Activated CD8-positive, alpha-beta T cell treated with anti-CD3 and anti-CD28 coated beads for 36 hours (primary cell): ENCODE data around the gene AMER2. TPM values are rescaled to one million over a fixed set of nuclear protein-coding genes. Genes with fewer than 3 reads are reported as not detected.

Experiments used
- ATAC-seq: fragments of 200-7000 bp; cut with Tn5 transposase; one replicate; pipeline ENCODE4 v1.10.0; 2021; ENCODE audit warnings: mild to moderate bottlenecking, moderate library complexity
- CTCF ChIA-PET: fragments of 350-600 bp; sonication (Branson Sonifier 250); formaldehyde crosslinking; loops from one replicate; lab custom pipeline; 2021; ENCODE audit warnings: antibody characterized with exemption; lab: Charles Lee
- POLR2A ChIA-PET: fragments of 350-600 bp; sonication (Branson Sonifier 250); formaldehyde crosslinking; loops from one replicate; lab custom pipeline; 2021; ENCODE audit warnings: antibody characterized with exemption; lab: Charles Lee
- DNase-seq: peaks from one replicate; pipeline ENCODE4 v3.0.0-alpha.2; 2020
- H3K27ac Mint-ChIP-seq: one replicate; pipeline ENCODE4 v1.8.0; 2021; ENCODE audit warnings: mild to moderate bottlenecking, mixed read lengths
- H3K27me3 Mint-ChIP-seq: one replicate; pipeline ENCODE4 v1.8.0; 2021; ENCODE audit warnings: mixed read lengths
- H3K36me3 Mint-ChIP-seq: one replicate; pipeline ENCODE4 v1.8.0; 2021; ENCODE audit warnings: low read depth, mixed read lengths
- H3K4me1 Mint-ChIP-seq: one replicate; pipeline ENCODE4 v1.8.0; 2021; ENCODE audit warnings: low read depth, mixed read lengths
- H3K4me3 Mint-ChIP-seq: one replicate; pipeline ENCODE4 v1.8.0; 2021; ENCODE audit warnings: mild to moderate bottlenecking, moderate library complexity, mixed read lengths
- H3K9me3 Mint-ChIP-seq: one replicate; pipeline ENCODE4 v1.8.0; 2021; ENCODE audit warnings: mixed read lengths
- CTCF ChIP-seq: fragments of 200-600 bp; IDR thresholded peaks from one replicate; pipeline ENCODE4 v1.8.0; 2022; ENCODE audit warnings: antibody characterized with exemption, mild to moderate bottlenecking
- intact Hi-C: fragments of 100-400 bp; cut with micrococcal nuclease; formaldehyde crosslinking; loops from one replicate; pipeline ENCODE4 v1.10.0; 2022
- total RNA-seq, 2 experiments: library from RNA; stranded (reverse); gene quantifications; one replicate each; pipeline ENCODE4 v1.2.3, GENCODE V29; 2021

The AMER2 gene
- total RNA-seq, 2 experiments from 2014 or later: not detected

DNA sequence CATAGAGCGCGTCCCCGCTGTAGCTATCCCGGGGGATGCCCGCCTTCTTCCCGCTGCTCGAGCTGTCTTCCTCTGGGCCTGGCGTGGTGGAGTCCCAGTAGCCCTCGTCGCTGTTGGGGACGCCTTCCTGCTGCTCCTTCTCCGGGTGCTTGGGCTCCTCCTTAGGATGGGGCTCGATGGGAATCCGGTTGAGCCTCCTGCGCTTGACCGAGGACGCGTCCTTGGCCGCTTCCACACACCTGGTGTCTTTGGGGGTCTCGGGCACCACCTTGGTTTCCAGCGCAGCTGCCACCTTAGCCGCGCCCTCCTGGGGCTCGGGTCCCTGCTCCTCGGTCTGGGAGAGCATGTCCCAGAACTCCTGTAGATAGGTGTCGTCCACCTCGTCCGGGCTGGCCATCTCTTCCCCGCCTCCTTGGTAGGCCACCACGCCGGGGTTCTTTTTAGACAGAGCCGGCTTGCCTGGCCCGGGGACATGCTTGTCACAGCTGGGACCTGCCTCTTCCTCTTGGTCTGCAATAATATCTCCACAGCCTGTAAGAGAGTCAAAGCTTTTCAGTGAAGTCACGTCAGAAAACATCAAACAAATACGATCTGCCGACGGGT lies 2.0 kb downstream of the AMER2 start:
- Mint-ChIP-seq H3K9me3 (no peaks in the 10 kb centered on the region), H3K27me3 (peaks cover 47% of the 10 kb centered on the region), H3K4me3 (no peak overlapping the region), H3K36me3 (no peaks in the 10 kb centered on the region), H3K27ac (no peak overlapping the region), H3K4me1 (peaks cover 10% of the 10 kb centered on the region)
- DNase-seq (no peak), ATAC-seq (no peak)
- intact Hi-C loops: no loop called here
- TF ChIP-seq CTCF: no peak
- POLR2A ChIA-PET: no interaction called here
- CTCF ChIA-PET: no interaction called here

GRCh38 chr13:25169356-25169755 lies 2.7 kb downstream of the AMER2 start:
- intact Hi-C loops: no loop called here
- CTCF ChIA-PET: no interaction called here

DNA sequence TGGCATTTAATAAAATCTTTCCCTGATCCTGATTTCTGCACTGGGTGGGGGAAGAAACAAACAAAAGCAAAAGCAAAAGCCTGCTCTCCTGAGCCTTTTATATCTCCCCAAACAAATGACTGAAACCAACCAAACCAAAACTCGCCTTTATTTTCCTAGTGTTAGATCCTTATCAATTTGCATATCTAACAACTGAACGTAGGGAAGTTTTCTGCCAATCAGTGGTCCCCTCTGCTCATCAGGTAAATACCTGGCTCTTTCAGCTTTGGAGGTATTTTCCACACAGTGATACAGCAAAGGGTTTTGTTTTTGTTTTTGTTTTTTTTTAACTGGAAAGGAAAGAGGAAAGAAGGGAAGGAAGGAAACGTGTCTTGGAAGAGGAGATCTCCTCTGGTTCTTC lies 3.3 kb downstream of the AMER2 start:
- Mint-ChIP-seq H3K9me3 (no peaks in the 10 kb centered on the region), H3K4me1 (peaks cover 10% of the 10 kb centered on the region), H3K27ac (no peak overlapping the region), H3K27me3 (peaks cover 42% of the 10 kb centered on the region), H3K36me3 (no peaks in the 10 kb centered on the region), H3K4me3 (no peak overlapping the region)
- no peak for ATAC-seq
- no peak for TF ChIP-seq CTCF
- DNase-seq: no peak
- ChIA-PET CTCF (no interaction called here), POLR2A (no interaction called here)
- intact Hi-C loops: no loop called here

More at GRCh38 chr13:25169356-25169755, 2.7 kb downstream of the AMER2 start:
- H3K27me3 Mint-ChIP-seq: peaks cover 47% of the 10 kb centered on the region
- H3K4me3 Mint-ChIP-seq: no peak overlapping the region
- TF ChIP-seq CTCF: no peak
- H3K36me3 Mint-ChIP-seq: no peaks in the 10 kb centered on the region
- H3K27ac Mint-ChIP-seq: no peak overlapping the region
- no peak for DNase-seq
- H3K9me3 Mint-ChIP-seq: no peaks in the 10 kb centered on the region
- POLR2A ChIA-PET: no interaction called here
- ATAC-seq: no peak
- H3K4me1 Mint-ChIP-seq: peaks cover 10% of the 10 kb centered on the region

DNA sequence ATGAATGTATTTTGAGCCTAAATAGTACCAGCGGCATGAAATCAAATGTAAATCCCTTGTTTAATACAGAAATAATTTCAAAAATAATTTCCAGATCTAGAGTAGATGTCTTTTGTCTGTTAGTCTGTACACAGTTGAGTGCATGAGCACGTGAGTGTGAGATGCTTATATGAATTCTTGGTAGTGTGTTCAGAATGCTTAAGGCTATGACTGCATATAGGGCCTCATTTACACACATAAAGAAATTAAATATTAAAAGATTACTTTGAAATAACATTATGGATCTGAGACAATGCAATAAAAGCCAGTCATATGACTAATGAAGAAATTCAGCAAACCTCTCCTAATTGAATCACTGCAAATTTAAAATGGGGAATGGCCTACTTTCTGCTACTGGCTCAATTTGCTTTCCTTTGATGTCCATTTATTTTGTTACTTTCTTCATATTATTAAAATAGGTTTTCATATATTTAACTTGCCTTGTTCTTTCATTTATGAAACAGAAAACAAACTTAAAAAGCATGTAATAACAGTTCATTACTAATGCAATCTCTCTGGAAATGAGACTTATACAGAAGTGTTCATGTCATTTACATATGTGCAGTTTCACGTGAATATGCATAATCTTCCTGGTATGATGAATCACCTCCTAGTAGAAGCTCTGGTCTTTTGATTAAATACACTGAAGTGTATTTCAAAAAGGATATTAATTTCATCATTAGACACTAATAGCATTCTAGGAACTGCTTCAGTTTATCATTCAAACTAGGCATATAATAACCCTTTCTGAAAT lies 4.5 kb downstream of the AMER2 start:
- DNase-seq: no peak
- no peak overlapping the region for H3K27ac Mint-ChIP-seq
- peaks cover 36% of the 10 kb centered on the region for H3K27me3 Mint-ChIP-seq
- intact Hi-C loops: no loop called here
- H3K36me3 Mint-ChIP-seq: no peaks in the 10 kb centered on the region
- no peak for TF ChIP-seq CTCF
- ChIA-PET POLR2A (no interaction called here), CTCF (no interaction called here)
- H3K4me3 Mint-ChIP-seq: no peak overlapping the region
- no peaks in the 10 kb centered on the region for H3K9me3 Mint-ChIP-seq
- ATAC-seq: no peak
- H3K4me1 Mint-ChIP-seq: peaks cover 10% of the 10 kb centered on the region

DNA sequence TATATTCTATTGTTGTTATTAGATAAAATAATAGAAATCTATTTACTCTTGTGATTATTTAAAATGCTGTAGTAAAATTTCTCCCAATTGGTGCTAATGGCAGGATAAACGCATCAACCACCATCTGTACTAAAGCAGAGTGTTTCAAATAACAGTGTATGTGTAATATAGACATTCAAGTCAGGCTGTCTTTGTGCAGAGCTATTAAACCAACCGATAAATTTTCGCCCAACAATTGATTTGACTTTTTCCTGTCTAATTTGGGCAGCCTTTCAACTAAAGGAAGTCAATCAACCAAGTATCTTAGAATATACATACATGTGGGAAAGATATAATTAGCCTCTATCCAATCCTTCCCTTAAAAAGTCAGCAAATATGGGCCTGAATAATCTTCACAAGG lies 5.8 kb downstream of the AMER2 start:
- no peaks in the 10 kb centered on the region for H3K9me3 Mint-ChIP-seq
- H3K36me3 Mint-ChIP-seq: no peaks in the 10 kb centered on the region
- CTCF ChIA-PET: no interaction called here
- POLR2A ChIA-PET: no interaction called here
- H3K4me1 Mint-ChIP-seq: peaks cover 2% of the 10 kb centered on the region
- H3K27ac Mint-ChIP-seq: no peak overlapping the region
- peaks cover 28% of the 10 kb centered on the region for H3K27me3 Mint-ChIP-seq
- DNase-seq (no peak), ATAC-seq (no peak)
- intact Hi-C loops: no loop called here
- no peak for TF ChIP-seq CTCF
- H3K4me3 Mint-ChIP-seq: no peak overlapping the region
